HL-60/S4 treated with retinoic acid at 250 ng/mL for 4 days and 3 days (cell line): ENCODE data around the gene RAB34.

Experiments used
- in situ Hi-C: fragments of 300-500 bp; cut with MboI; formaldehyde crosslinking; loops from 2 replicates; pipeline ENCODE4 v1.7.0; 2022; ENCODE audit warnings: low sequenced_read_pairs

The RAB34 gene

DNA sequence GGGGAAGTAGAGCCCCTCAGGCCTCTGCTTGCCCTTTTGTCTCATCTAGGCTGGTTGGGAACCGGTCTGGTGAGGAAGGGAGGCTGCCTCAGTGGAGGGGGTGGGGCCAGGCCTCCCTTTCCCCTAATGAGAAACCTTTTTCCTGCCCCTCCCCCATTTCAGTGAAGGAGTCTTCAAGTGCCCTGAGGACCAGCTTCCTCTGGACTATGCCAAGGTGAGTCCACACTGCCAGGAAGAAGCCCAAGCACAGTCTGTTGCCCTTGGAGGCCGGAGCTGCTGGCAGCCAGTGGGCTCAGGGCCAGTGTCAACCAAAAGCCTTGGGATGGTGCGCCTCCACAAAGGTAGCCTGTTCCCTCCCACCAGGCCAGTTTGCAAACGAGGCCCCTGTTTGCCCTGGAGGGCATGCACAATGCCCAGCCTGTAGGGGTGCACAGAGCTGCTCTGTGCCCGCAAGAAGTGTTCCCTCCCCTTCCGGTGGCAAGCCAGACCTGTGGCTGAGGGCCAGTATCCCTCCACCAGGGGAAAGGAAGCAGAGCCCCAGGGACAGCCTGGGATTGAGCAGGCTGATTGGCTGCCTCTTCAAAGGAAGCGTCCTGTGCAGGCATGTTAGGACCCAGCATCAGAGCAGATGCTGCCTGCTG, 29.5 kb upstream of the RAB34 start:
- in situ Hi-C loops = loop anchor here (25.0 kb wide), 1 partner anchor 365 kb away; no protein-coding TSS in a partner anchor

DNA sequence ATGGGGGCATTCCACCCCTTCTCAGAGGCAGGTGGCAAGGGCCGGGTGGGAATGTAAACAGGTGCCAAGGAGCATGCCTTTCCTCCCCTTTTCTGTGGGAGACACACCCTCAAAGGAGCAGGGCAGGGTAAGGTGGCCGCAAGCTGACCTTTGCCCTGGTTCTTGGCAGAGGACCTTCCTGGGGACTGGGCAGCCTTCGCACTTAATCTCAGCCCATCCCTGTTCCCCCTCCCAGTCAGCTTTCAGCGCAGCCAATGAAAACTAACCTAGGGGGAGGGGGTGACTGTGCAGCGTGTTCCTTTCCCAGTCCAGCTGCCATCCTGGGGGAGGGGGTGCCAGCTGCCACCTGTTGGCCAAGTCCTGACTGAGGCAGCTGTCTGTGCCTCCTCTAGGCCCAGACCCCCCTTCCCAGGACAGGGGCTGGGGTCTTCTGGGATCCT, 29.0 kb upstream of the RAB34 start:
- in situ Hi-C loops = loop anchor here (25.0 kb wide), 1 partner anchor 366 kb away; no protein-coding TSS in a partner anchor

DNA sequence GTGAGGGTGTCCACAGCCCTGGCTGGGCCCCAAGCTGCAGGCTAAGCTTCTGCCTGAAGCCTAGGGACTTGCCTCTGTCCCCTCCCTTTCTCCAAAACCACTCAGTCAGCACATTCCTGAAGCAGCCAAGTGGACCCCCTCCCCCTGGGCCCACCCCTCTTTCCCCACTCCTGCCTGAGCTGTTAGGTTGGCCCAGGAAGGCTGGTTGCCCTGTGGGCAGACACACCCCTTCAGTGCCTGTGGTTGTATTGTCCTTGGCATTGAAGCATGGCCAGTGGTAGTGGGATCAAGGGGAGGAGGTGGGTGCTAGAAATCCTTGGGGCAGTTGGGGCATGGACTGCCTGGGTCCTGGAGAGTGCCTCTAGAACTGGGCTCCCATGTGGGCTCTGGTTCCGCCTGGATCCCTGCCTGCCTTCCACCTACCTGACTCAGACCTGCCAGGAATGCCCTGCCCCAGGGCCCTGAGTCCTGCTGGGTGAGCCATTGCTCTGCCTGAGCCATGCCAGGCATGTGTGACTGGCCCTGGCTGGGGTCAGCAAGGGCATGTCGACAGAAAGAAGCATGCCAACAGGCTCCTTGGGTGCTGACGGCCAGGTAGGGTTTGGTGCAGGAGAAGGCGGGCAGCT, 28.2 kb upstream of the RAB34 start:
- in situ Hi-C loops = loop anchor here (25.0 kb wide), 1 partner anchor 366 kb away; no protein-coding TSS in a partner anchor

DNA sequence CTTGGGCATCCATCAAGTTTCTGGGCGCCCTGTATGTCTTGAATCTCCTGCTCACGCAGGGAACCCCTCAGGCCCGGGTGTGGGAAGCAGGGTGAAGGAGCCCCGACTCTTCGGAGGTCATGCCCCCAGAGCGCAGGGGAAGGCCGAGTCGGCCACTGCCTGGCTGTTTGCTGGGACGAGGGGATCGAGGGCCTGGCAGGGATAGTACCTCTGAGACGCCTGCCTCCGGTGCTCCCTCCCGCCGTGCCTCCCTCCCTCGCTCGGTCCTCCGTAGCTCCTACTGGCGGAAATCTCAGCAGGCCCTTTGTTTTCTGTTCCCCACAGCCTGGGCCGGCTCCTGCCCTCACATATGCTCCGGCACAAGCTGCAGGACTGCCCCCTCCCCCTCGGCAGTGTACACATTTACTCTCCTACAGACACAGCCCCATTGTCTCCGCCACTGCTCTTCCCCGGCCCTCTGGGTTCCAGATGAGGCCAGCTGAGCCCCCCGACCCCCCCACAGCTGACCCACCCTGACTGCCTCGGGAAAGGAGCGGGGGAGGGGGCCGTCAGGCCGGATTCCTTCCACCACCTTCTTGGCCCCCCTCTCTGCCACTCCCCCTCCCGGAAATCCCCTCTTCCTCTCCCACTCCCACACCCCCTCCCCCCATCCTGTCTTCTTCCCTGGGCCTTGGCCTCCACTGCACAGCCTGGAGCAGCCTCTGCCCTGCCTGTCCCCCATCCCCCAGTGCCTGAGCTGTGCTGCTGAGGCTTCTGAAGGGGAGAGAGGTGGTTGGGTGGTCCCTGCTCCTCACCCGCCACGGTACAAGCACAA, 27.5 kb upstream of the RAB34 start:
- in situ Hi-C loops = loop anchor here (25.0 kb wide), 1 partner anchor 367 kb away; no protein-coding TSS in a partner anchor

DNA sequence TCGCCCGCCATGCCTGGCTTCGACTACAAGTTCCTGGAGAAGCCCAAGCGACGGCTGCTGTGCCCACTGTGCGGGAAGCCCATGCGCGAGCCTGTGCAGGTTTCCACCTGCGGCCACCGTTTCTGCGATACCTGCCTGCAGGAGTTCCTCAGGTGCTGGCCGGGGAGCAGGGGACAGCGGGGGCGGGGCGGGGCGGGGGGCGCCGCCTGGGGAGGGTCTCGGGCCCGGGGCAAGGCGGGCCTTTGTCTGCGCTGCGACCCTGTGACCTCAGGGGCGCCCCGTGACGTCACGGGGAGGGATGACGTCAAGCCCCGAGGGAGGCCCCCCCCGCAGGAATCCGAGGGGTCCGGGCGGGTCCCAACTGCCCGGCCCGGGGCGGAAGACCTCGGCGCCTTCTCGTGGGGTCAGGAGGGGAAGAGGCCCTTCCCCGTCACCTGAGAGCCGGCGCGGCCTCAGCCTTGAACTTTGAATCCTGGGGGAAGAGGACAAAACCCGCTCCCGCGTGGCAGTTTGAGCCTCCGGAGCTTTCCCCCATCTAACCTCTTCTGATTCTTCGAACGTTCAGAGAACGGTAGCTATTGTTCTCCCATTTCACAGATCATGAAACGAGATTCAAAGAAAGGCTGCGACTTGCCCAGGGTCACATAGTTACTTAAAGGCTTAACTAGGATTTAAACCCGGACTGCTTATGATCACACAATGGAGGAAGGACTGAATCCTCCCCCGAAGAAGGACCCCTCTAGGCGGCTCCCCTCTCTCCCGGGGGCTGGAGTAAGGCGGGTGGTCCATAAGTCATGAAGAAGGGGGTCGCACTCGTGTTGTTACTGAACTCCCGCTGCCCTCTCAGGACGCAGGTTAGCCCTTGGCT, 26.7 kb upstream of the RAB34 start:
- in situ Hi-C loops = loop anchor here (25.0 kb wide), 1 partner anchor 368 kb away; no protein-coding TSS in a partner anchor

DNA sequence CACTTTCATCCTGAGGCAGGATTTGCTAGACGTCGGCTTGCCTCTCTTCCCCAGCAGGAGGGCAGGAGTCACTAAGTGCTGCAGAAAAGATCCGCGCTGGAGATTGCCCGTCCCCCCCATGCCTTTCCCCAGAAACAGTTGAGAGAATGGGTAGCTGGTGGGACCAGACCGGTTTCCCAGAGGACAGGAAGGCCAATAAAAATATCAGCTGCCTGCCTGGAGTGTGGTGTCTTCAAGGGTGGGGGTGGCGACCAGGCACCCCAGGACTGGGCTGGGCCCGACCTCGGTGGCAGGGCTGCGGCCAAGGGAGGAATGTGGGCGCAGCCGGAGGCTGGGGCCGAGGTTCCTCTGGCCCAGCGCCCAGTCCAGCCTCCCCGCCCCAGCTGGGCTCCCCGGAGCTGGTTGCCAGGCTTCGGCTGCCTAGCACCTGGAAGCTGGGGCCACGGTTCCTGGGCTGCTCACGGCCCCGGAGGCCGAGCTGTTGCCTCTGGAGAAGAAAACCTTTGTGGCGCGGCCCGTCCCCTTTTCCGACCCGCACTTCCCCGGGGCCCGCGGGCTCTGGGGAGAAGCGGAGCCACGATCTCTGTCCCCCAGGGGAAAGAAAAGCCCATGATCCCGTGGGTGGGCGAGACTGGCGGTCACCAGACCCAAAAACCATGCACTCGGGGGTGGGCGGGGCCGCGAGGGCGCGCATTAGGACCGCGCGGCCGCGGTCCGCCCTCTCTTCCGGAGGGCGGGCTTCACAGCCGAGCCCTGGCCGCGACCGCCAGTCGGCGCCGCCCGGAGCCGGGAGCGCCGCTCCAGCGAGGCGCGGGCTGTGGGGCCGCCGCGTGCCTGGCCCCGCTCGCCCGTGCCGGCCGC, 25.8 kb upstream of the RAB34 start, which contains the start of gene TRAF4:
TRAF4 (plus strand) TSS at position 769 of the 861 bp plus-strand sequence. CDS start 102 bp downstream, outside the sequence.
- in situ Hi-C loops = loop anchor here (25.0 kb wide), 1 partner anchor 369 kb away; no protein-coding TSS in a partner anchor

DNA sequence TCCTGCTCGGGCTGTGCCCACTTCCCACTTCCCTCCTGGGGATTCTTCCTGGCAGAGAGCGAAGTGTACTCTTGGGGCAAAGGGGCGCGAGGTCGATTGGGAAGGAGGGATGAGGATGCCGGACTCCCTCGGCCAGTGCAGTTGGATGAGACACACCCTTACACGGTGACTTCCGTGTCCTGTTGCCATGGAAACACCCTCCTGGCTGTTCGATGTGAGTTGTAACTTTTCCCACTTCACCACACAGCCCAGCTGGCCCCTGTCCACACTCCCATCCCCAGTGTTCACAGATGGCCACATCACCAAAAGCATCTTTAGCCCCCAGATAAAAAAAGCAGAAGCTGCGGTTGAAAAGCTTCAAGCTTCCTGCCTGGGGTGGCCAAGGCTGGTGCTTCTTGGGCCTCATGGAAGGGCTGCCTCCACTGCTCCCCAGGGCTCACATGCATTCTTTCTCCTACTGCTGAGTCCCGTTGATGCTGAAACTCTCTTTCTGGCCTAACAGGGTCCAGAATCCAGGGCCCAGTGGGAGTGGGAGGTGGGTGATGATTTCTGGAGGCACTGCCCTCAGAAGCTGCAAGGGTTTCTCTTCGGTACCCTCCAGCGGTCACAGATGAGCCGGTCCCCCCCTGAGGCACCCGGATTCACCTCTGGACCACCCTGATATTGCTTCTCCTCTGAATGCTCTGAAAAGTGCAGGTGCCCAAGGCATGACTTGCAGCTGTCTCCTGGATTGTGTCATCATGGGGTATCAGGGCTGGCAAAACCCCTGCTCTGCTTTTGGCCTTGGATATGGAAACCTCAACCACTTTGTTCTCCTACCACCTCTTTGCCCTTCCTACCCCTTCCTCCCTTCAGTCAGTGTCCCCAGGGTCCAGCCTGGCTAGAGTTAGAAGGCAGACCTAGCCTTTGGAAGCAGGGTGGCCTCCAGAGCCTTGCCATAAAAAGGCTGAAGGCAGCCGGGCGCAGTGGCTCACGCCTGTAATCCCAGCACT, 24.0 kb upstream of the RAB34 start:
- in situ Hi-C loops = loop anchor here (25.0 kb wide), 1 partner anchor 371 kb away; no protein-coding TSS in a partner anchor

DNA sequence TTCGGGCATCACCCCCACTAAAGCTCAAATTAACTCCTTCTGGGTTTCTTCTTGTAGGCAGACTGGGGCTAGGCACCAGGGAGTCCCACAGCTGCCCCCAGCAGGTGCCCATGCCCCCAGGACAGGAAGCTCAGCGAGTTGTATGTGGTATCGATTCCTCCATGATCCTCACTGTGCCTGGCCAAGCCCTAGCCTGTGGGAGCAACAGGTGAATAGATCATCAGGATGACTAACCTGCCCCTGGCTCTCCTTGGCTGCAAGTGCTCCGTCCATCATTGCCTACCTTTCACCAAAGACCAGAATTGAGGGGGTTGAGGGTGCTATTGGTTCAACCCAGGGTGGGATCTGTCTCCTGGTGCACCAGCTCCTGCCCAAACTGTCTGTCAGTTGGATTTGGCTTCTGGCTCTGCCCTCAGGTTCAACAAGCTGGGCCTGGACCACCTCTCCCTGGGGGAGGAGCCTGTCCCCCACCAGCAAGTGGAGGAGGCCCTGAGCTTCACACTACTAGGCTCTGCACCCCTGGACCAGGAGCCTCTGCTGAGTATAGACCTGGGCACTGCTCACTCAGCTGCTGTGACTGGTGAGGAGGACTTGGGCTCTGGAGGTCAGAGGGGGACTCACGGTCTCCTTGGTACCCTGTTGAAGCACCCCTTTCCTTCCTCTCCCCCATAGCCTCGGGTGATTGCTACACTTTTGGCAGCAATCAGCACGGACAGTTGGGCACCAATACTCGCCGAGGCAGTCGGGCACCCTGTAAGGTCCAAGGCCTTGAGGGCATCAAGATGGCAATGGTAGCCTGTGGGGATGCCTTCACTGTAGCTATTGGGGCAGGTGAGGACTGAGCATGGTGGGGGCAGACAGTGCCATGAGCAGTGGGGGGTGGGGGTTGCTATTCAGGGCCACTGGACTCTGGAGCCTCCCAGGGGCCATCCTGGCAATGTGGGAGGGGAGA, 23.0 kb upstream of the RAB34 start:
- in situ Hi-C loops = loop anchor here (25.0 kb wide), 1 partner anchor 372 kb away; no protein-coding TSS in a partner anchor

DNA sequence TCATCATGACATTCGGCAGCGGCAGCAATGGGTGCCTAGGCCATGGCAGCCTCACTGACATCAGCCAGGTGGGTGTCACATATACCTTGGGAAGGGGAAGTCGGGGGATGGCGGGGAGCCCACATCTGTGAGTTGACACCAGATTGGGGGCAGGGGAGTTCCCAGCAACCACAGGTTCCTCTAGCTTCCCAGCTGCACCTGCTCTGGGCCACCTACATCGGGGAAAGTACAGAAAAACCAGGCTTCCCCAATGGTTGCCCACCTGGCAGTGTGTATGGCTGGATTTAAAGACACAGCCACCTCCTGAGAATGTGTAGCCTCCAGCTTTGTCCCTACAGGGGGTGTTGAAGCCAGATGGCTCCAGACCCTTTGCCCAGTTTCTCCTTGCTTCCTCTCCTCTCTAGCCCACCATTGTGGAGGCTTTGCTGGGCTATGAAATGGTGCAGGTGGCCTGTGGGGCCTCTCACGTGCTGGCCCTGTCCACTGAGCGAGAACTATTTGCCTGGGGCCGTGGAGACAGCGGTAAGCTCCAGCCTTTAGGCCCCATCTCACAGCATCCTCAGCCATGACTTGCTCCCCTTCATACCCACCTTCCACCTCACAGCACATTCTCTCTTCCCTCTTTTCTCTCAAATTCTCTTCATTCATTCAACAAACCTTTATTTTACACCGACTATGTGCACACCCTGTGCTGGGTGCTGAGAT, 21.2 kb upstream of the RAB34 start:
- in situ Hi-C loops = loop anchor here (25.0 kb wide), 1 partner anchor 373 kb away; no protein-coding TSS in a partner anchor

DNA sequence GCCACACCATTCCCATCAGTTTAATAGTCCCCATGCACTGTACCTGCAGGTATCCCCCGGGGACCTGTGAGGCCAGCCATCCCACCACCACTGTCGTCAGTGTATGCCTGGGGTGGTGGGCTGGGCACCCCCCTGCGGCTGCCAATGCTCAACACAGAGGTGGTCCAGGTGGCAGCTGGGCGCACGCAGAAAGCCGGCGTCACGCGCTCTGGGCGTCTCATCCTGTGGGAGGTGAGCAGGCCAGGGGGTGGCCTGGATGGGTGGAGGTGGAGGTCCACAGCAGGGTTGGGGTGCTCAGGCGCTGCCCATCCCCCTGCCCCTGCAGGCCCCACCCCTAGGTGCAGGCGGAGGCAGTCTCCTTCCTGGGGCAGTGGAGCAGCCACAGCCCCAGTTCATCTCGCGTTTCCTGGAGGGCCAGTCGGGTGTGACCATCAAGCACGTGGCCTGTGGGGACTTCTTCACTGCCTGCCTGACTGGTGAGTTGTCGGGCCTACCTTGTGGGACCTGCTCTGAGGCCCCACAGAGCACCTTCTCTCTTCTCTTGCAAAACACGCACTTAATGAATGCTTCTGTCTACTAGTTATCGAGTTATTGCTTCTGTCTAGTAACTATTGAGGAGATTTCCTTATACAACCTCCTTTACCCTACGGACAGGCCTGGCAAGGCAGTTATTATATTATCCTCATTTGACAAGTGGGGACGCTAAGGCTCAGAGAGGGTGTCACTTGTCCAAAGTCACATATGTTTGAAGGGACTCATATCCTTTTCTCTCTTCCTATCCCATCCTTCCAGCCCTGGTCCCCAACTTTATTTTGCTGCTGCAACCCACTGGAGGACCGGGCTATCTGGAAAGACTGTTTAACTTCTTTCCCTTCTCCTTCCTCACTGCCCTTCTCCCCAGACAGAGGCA, 20.4 kb upstream of the RAB34 start:
- in situ Hi-C loops = loop anchor here (25.0 kb wide), 1 partner anchor 374 kb away; no protein-coding TSS in a partner anchor

DNA sequence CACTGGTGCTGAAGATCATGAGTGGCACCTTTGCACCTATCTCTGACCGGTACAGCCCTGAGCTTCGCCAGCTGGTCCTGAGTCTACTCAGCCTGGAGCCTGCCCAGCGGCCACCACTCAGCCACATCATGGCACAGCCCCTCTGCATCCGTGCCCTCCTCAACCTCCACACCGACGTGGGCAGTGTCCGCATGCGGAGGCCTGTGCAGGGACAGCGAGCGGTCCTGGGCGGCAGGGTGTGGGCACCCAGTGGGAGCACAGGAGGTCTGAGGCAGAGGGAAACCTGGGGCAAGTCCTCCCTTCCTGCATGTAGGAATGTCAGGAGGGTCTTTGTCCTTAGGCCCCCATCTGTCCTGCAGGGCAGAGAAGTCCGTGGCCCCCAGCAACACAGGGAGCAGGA, 19.6 kb upstream of the RAB34 start:
- in situ Hi-C loops = loop anchor here (25.0 kb wide), 1 partner anchor 375 kb away; no protein-coding TSS in a partner anchor

DNA sequence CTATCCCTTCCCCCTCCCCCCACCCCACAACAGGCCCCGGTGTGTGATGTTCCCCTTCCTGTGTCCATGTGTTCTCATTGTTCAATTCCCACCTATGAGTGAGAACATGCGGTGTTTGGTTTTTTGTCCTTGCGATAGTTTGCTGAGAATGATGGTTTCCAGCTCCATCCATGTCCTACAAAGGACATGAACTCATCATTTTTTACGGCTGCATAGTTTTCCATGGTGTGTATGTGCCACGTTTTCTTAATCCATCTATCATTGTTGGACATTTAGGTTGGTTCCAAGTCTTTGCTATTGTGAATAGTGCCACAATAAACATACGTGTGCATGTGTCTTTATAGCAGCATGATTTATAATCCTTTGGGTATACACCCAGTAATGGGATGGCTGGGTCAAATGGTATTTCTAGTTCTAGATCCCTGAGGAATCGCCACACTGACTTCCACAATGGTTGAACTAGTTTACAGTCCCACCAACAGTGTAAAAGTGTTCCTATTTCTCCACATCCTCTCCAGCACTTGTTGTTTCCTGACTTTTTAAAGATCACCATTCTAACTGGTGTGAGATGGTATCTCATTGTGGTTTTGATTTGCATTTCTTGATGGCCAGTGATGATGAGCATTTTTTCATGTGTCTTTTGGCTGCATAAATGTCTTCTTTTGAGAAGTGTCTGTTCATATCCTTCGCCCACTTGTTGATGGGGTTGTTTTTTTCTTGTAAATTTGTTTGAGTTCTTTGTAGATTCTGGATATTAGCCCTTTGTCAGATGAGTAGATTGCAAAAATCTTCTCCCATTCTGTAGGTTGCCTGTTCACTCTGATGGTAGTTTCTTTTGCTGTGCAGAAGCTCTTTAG, 18.5 kb upstream of the RAB34 start:
- in situ Hi-C loops = loop anchor here (25.0 kb wide), 1 partner anchor 376 kb away; no protein-coding TSS in a partner anchor

DNA sequence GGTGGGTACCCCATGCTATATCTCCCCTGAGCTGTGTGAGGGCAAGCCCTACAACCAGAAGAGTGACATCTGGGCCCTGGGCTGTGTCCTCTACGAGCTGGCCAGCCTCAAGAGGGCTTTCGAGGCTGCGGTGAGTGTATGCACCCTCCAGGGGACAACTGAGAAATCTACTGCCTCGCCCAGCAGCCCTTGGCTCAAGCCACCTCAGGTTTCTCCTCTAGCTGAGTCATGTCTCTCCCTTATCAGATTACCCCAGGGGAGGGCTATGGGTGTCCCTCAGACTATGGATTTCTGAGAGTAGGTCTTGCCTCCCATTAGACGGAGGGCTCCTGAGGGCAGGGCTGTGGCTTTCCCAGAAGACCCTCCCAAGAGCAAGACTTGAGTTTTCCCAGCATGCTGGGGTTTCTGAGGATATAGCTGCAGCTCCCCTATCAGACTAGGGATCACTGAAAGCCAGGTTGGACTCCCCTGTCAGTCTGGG, 17.6 kb upstream of the RAB34 start:
- in situ Hi-C loops = loop anchor here (25.0 kb wide), 1 partner anchor 377 kb away; no protein-coding TSS in a partner anchor
